ENCODE results near the gene IGF2R.

IGF2R gene

GRCh38 chr6:159931846-159932245, 37.0 kb upstream of the IGF2R start:
- TF ChIP-seq CTCF (conservative IDR thresholded peaks at IDR 0.05), result no peak
- H3K27ac ChIP-seq, result no peak overlapping the region

GRCh38 chr6:159933077-159933476, 35.8 kb upstream of the IGF2R start:
- no peak for TF ChIP-seq CTCF (conservative IDR thresholded peaks at IDR 0.05)
- no peak overlapping the region for H3K27ac ChIP-seq

GRCh38 chr6:159934181-159934580, 34.7 kb upstream of the IGF2R start:
- TF ChIP-seq CTCF (conservative IDR thresholded peaks at IDR 0.05), result no peak

GRCh38 chr6:159935065-159935464, 33.8 kb upstream of the IGF2R start:
- no peak for TF ChIP-seq CTCF (conservative IDR thresholded peaks at IDR 0.05)

More at GRCh38 chr6:159934181-159934580, 34.7 kb upstream of the IGF2R start:
- H3K27ac ChIP-seq, result no peak overlapping the region

GRCh38 chr6:159935633-159936032, 33.2 kb upstream of the IGF2R start:
- TF ChIP-seq CTCF (conservative IDR thresholded peaks at IDR 0.05), result no peak
- H3K27ac ChIP-seq, result no peak overlapping the region

More at GRCh38 chr6:159935065-159935464, 33.8 kb upstream of the IGF2R start:
- H3K27ac ChIP-seq, result no peak overlapping the region

GRCh38 chr6:159939591-159940016, 29.3 kb upstream of the IGF2R start:
- H3K27ac ChIP-seq, result no peak overlapping the region

GRCh38 chr6:159941286-159942113, 27.4 kb upstream of the IGF2R start:
- no peak overlapping the region for H3K27ac ChIP-seq
- peak; percentile 68 for TF ChIP-seq CTCF (conservative IDR thresholded peaks at IDR 0.05)

More at GRCh38 chr6:159939591-159940016, 29.3 kb upstream of the IGF2R start:
- TF ChIP-seq CTCF (conservative IDR thresholded peaks at IDR 0.05), result no peak
